SK-N-SH treated with all-trans-retinoic acid at 6 μM for 48 hours (cell line): ENCODE results near the gene CEP131.

Source experiments
- CSDC2 ChIP-seq: fragments of 250-450 bp; sonication (Bioruptor Pico); IDR thresholded peaks from 2 replicates; pipeline ENCODE4 v1.5.0; 2020; ENCODE audit warnings: mild to moderate bottlenecking, moderate library complexity
- GLIS3 ChIP-seq: fragments of 250-450 bp; sonication (Bioruptor Pico); IDR thresholded peaks from 2 replicates; pipeline ENCODE4 v1.5.0; 2020; ENCODE audit warnings: mild to moderate bottlenecking, moderate library complexity
- OSR1 ChIP-seq: fragments of 250-450 bp; sonication (Bioruptor Pico); IDR thresholded peaks from 2 replicates; pipeline ENCODE4 v1.8.0; 2022; ENCODE audit warnings: moderate library complexity, mild to moderate bottlenecking, inconsistent platforms
- POU6F1 ChIP-seq: fragments of 250-450 bp; sonication (Bioruptor Pico); IDR thresholded peaks from 2 replicates; pipeline ENCODE4 v1.8.0; 2021; ENCODE audit warnings: low read depth, mild to moderate bottlenecking, moderate library complexity, borderline replicate concordance
- SNAI2 ChIP-seq: fragments of 250-450 bp; sonication (Bioruptor Pico); IDR thresholded peaks from 2 replicates; pipeline ENCODE4 v1.5.0; 2020; ENCODE audit warnings: mild to moderate bottlenecking, moderate library complexity
- ZFP3 ChIP-seq: fragments of 250-450 bp; sonication (Bioruptor Pico); IDR thresholded peaks from 2 replicates; pipeline ENCODE4 v1.5.0; 2020; ENCODE audit warnings: mild to moderate bottlenecking, moderate library complexity
- ZNF565 ChIP-seq: fragments of 450-650 bp; formaldehyde crosslinking; conservative IDR thresholded peaks from 2 replicates; pipeline ENCODE4 v1.5.0; 2020; ENCODE audit warnings: low read depth, mild to moderate bottlenecking, moderate library complexity

- no peak for TF ChIP-seq POU6F1 (CRISPR knock-in tag)
- no peak for TF ChIP-seq CSDC2 (CRISPR knock-in tag)
- no peak for TF ChIP-seq GLIS3
- no peak for TF ChIP-seq ZNF565 (CRISPR knock-in tag)
- no peak for TF ChIP-seq ZFP3
- no peak for TF ChIP-seq SNAI2
- TF ChIP-seq OSR1 (CRISPR knock-in tag), result no peak
Measured at GRCh38 chr17:81163703-81164370, 58.9 kb downstream of the CEP131 start.
